Stimulated activated CD4-positive, alpha-beta T cell treated with anti-CD3 and anti-CD28 coated beads, Interleukin-2, amount 100 ng/mL, for 4 hours (primary cell): ENCODE results near the gene PLEKHA6.
"Not testable (repeated sequence)": the region's sequence is repeated elsewhere in the genome, so short reads cannot be mapped to it uniquely, and the experiment has no call there.

ENCODE experiments used
- DNase-seq: peaks from one replicate; pipeline ENCODE4 v3.0.0-alpha.2; 2020; ENCODE audit warnings: low read depth

PLEKHA6 gene

DNA sequence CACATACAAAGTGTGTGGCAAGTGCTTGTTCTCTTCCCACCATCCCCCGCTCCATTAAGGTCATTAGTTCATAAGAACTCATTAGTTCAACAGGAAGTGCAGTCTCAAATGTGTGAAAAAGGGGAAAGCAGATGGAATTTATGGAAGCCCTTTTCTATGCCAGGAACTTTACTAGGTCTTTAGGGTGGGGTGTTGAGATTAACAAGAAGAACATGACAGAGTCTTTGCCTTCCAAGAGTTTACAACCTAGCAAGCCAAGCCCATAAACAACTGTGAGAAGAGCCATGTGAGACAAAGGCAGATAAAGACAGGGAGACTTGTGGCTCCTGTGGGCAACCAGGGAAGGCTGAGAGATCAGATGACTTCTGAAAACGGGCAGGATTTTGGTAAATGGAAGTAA, 21.4 kb downstream of the PLEKHA6 start:
- no peak for DNase-seq

DNA sequence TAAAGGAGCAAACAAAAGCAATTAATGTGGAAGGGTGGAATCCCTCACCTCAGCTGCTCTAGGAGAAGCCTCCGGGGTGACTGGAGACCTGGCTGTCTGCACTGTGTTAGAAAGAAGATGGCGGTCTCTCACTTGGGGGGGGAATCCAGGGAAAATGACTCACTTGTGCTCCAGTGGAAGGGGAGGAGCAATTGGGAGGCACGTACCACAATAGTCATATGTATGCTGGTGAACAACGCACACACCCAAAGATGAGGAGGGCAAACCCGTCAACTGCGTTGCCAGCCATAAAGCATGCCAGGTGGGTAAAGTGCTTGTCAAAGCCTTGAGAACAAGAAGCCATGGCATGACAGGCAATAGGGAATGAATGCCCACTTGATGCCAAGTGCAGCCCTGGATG, 22.1 kb downstream of the PLEKHA6 start:
- DNase-seq: no peak

- DNase-seq: no peak
These were observed 22.7 kb downstream of the PLEKHA6 start for GRCh38 chr1:204337036-204337429.

DNA sequence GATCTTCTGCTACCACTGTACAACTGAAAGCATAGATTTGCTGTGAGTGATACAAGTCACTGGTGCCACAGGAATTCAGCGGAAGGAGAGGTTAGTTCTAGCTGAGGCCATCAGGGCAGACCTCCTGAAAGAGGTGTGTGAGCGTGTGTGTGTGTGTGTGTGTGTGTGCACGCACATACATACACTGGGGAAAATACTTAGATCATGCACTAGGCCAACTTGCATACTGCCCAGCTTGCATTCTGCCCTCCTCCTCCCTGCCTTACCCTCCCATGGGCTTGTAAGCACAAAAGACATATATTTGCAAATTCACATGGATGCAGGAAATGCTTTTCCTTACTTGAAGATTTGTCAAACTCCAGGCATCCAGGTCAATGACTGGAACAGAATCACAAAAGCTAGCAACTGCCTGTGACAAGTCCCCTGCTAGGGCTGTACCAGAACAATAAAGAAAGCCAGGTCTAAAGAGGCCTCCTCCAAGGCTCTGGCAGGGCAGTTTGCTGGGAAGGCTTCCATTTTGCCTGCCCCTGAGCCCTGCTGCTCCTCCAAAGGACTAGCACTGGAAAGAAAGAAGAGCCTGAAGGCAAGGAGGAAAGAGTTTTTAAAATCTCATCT, 23.2 kb downstream of the PLEKHA6 start:
- no peak for DNase-seq

DNA sequence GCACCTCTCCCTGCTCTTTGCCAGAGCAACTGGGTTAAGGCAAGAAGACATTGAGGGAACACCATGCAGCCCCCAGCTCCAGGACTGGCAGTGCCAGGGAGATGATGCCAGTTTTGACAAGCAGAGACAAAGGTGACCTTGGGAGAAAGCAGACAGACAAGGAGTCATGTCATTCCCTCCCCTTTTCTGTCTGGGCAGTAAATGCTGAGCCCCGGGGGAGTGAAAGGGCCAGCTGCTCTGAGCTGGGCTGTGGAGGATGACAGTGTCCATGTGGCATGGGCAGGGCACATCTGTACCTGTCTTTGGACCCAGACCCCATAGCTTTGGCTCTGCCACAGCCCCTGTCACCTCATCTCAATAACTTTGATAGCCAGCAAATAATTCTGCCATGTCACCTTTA, 24.2 kb downstream of the PLEKHA6 start:
- DNase-seq: no peak

DNA sequence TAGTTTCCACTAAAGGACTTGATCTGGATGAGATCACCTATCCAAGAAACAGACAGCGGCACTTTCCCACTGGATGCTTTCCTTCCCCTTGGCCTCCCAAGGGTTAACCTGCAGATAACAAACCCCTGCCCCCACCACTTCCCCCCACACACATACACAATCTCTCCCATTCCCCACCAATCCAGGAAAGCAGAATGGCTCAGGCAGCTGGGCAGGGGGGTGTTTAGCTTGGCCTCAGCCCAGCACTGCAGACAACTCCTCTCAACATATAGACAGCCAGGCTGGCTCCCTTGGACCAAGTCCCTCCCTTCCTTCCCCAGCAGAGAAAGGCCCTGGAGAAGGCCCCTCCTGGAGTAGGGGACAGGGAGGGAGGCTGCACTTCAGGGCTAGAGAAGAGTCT, 24.6 kb downstream of the PLEKHA6 start:
- DNase-seq: no peak

- DNase-seq: no peak
These were observed 25.3 kb downstream of the PLEKHA6 start for GRCh38 chr1:204334455-204334854.

- no peak for DNase-seq
These were observed 26.3 kb downstream of the PLEKHA6 start for GRCh38 chr1:204333427-204333826.

DNA sequence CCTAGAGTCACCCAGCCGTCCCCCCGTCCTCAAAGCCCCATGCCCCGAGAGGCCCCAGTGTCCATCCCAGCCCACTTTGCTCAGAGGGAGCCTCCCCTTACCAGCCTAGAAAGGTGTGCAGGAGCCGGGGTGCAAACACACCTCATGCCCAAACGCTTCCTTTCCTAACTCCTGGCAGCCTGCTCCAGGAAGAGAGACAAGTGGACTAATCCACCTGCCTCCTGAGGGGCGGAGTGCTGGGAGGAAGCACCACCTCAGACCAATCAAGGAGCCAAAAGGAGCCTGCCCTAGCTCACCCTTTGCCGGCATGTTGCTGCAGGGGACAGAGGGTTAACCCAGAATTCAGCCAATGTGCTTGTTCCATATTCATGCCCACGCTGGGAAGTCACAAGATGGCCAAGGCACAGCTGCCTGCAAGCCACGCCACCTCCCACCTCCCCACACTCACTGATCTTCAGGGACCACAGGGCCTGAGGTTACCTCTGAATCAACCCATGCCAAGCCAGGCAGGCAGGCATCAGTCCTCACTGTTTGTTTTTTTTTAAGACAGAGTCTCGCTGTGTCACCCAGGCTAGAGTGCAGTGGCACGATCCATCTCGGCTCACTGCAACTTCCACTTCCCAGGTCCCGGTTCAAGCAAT, 27.8 kb downstream of the PLEKHA6 start:
- DNase-seq: no peak

DNA sequence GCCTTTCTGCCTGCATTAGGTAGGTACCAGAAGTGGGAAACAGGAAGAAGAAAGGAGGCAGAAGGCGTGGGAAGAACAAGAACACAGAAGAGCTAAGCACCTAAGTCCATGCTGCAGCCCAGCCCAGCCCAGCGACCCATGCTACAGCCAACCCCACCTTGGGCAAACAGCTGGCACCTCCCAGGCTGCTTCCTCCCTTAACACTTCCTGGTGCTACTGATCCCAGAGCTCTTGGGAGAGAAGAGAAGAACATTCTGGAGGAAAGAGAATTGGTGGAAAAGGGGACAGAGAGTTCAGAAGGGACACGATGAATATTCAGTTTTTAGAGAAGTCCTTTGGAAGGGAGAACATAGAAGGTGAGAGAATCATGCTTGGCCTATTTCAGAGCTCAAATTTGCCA, 28.5 kb downstream of the PLEKHA6 start:
- DNase-seq: no peak

DNA sequence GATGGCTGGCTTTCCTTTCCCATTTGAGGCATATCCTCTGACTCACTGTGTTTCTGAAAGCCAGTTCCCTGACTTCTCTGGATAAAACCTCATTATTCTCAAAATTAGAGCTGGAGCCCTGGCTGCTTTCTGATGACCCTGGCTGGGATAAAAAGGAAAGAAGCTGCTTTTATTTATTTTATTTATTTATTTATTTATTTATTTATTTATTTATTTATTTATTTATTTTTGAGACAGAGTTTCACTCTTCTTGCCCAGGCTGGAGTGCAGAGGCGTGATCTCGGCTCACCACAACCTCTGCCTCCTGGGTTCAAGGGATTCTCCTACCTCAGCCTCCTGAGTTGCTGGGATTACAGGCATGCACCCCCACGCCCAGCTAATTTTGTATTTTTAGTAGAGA, 31.9 kb downstream of the PLEKHA6 start:
- not testable (repeated sequence) for DNase-seq

GRCh38 chr1:204327359-204327758, 32.4 kb downstream of the PLEKHA6 start:
- no peak for DNase-seq

GRCh38 chr1:204326771-204327300, 32.9 kb downstream of the PLEKHA6 start:
- no peak for DNase-seq

DNA sequence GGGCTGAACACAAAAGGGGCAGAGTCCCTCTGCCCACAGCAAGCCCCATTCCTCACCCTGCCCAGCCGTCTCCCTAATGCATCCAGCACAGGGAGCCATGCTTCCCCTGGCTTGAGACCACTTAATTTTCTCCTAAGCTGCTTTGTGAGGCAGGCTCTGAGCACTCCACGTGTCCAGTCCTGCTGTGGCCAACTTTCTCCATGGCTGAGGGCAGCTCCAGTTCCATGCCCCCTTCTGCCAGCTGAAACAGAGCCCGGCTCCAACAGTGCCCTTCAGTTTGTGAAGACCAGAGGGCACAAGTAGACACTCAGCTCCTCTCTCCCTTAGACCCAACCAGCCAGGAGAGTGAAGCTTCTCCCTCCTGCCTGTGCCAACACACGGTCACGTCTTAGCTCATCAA, 33.8 kb downstream of the PLEKHA6 start:
- DNase-seq: no peak

GRCh38 chr1:204323887-204324286, 35.8 kb downstream of the PLEKHA6 start:
- DNase-seq: no peak

DNA sequence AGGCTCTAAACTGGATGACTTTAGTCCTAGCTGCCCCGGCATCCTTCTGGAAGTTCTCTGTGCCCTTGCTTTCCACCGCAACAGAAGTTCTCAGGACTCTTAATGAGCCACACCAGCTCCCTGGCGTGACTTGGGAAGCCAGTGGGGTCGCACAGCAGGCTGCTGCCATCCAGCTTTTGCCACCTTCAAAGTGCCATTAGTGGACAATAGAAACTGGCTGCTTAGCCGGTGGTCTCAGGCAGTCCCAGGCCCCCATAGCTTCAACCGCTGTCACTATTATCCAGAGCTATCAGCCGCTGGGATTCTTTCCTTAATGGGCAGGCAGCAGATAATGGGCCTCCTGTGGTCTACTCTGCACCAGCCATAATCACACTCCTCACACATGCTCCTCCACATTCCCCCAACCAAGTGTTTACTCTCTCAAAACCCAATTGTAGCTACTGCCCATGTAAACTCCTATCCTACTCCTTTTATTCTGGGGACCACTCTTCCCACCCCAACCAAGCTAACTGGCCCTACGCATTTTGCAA, 37.3 kb downstream of the PLEKHA6 start:
- DNase-seq: no peak

DNA sequence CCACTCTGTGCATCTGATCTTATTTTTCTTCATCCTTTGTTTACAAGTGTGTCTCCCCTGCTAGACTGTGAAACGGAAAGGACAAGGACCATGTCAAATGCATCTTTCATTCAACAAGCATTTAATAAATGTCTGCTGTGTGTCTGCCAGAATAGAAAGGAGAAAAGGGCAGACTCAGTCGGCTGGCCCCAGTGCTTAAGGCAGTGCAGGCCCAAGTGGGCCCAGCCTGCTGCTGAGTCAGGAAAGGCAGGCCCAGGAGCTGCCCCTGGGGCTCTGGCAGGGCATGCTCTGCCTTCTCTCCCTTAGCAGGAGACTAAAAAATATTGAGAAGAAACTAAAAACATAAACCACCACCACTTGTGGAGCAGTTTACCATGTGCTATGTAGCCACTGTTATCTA, 38.1 kb downstream of the PLEKHA6 start:
- DNase-seq: no peak

DNA sequence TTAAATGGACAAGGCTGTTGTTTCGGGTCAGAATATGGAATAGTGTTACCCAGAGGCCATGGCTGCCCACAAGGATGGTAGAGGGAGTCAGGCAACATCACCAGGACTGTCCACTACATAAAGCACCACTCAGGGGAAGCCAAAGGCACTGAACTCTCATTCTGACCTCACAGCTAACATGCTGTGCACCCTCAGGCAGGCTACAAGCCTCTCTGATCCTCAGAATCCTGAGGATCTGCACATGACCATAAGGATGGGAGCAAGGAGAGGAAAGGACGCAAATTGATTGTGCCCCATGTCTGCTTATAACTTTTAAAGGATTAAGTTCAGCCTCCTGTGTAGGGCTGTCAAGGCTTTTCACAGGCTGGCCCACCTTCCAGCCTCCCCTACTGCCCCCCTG, 38.7 kb downstream of the PLEKHA6 start:
- DNase-seq: no peak

DNA sequence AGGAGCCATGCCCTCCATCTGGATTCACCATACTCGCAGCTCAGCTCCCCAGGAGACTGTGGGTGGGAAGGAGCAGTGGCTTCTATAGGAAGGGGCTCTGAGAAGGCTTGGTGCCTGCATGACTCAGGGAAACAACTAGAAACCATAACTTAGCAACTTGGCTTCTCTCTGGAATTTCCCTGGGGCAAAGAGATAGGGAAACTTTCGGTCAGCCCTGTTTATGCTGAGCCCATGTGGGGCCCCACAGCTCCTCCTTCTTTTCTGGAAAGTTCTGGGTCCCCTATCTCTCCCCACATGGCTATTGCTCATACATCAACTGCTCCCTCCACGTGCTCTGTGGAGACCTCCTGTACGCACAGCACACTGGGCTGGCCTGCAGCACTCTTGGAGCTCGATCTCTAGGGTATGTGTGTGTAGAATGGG, 39.3 kb downstream of the PLEKHA6 start:
- DNase-seq: no peak

- no peak for DNase-seq
These were observed 40.3 kb downstream of the PLEKHA6 start for GRCh38 chr1:204319462-204319861.

DNA sequence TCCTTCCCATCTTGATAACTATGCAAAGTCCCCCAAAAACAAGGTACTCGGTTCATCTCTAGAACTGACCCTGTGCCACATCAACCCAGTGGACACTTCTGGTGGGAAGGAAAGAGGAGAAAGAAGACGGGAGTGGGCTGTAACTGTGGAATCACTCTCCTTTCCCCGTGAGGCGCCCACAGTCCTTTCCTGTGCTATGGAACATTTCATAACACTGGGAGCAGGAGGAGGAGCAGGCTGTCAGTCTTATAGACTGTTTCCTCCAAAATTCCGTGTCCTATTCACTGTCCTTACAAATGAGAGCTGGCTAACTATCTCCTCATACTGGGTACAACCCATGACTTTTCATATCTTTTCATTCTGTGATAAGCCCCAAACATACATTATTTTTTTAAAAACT, 40.7 kb downstream of the PLEKHA6 start:
- no peak for DNase-seq

DNA sequence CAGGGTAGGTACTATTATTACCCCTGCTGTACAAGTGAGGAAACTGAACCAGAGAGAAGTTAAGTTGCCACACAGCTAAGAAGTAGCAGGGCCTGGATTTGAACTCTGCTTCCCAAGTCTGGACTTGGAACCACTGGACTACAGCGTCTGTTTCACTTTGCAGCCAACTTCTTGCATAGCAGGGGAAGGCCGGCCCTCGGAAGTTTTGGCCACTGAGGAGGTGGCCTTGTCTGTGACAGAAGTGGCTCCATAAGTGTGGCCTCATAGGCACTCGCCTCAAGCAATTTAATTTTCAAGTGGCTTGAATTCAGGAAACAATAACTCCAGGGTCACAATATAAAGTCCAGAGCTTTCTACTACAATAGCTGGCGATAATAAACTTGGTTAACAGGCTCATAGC, 41.4 kb downstream of the PLEKHA6 start:
- DNase-seq: no peak

DNA sequence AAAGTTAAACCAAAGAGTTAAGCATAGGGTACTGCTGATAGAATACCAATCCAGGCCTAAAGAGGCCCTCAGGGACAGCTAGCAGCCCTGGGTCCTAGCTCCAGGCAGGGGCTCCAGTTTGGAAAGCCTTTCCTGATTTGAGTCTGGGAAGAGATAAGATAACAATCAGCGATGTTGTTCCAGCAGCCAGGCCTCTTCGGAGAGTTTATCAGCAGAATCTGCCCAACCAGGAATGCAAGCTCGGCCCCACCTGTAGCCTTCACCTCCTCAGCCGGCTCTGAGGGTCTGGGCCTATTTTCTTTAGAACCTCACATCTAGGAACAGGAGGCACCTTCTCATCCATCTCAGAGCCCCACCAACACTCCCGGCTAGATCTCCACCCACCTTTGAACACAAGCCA, 42.6 kb downstream of the PLEKHA6 start:
- no peak for DNase-seq

DNA sequence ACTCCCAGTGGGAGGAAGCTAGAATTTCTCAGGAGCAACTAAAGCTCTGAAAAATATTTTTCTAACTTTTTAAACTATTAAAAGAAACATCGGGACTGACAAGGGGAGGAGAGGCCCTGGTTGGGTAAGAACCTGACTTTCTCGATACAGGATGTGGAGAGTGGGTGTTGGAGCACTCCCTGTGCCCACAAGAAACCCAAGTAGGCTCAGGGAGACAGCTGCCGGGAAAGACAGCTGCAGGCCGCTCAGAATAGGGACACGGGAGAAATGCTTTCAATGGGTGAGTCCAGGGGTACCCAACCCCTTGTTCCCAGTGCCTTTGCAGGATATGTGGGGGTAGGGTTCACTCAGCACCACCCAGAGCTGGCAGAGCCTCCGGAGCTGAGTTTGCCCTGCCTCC, 43.6 kb downstream of the PLEKHA6 start:
- DNase-seq: no peak
